ELR (cell line): ENCODE data around the gene BAHCC1.
A peak's percentile ranks its signal among the peaks of the same experiment; 100 is the strongest.

ENCODE experiments used
- DNase-seq: peaks from one replicate; pipeline ENCODE4 v3.0.0-alpha.2; 2015; ENCODE audit warnings: low read depth

The BAHCC1 gene

GRCh38 chr17:81398176-81398831 is 3.0 kb downstream of the BAHCC1 start:
- DNase-seq: no peak

- peak; percentile 49 for DNase-seq
Measured at GRCh38 chr17:81398832-81399411, 3.7 kb downstream of the BAHCC1 start.

DNA sequence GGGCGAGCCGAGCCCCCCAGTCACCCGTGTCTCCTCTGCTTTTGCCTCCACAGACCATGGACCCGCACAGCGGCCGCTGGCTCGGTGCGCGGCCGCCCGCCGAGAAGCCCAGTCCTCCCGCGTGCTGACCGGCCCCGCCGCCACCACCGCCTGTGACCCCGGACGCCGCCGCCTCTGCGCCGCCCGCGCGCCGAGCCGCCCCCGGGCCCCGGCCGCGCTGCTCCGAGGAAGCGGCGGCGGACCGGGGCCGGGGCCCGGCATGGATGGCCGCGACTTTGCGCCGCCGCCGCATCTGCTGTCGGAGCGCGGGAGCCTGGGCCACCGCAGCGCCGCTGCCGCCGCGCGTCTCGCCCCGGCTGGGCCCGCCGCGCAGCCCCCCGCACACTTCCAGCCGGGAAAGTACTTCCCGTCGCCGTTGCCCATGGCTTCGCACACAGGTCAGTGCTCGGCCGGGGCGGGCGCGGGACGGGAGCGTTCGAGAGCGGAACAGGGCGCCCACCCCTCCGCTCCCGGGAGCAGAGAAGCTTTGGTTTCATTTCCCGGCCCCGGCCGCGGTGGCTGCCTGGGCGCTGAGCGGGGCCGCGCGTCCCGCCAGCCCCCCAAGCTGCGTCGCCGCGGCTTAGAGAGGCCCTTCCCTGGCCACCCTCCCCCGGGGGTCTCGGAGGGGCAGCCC is 4.4 kb downstream of the BAHCC1 start:
- peak; percentile 64 for DNase-seq

DNA sequence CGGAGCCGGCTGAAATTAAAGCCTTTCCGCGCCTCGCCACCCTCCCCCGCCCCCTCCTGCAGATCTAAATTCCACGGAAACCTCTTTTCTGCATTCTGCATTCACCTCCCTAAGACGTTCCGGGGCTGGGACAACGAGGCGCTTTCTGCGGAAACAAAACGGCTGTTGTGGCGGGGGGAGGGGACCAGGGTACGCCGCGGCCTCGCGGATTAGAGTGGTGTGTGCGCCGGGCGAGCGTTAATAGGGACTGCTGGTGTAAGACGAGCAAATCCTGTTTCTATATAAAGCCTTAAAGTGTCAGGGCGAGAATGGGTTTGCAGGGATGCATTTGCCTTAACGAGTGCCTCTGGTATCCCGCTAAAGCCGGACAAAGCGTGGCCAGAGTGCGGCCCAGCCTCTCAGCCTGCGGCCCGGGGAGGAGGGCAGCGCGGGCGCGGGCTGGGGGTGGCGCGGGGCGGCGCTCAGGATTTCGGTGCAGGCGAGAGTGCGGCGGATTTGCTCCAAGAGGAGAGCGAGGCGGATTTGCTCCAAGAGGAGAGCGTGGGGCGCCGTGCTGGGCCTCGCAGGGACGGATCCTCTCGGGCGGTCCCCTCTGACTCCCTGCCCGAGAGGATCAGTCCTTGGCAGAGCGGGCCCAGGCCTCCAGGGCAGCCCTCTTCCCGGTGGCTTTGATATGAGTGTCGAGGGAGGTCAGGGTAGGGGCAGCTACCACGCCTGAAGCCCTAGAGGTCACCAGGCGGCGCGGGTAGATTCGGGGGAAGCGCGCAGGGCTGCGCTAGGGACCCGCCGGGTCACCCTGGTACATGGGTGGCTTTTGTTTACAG is 5.1 kb downstream of the BAHCC1 start:
- peak; percentile 74 for DNase-seq

- no peak for DNase-seq
Measured at GRCh38 chr17:81400996-81401722, 5.9 kb downstream of the BAHCC1 start.

DNA sequence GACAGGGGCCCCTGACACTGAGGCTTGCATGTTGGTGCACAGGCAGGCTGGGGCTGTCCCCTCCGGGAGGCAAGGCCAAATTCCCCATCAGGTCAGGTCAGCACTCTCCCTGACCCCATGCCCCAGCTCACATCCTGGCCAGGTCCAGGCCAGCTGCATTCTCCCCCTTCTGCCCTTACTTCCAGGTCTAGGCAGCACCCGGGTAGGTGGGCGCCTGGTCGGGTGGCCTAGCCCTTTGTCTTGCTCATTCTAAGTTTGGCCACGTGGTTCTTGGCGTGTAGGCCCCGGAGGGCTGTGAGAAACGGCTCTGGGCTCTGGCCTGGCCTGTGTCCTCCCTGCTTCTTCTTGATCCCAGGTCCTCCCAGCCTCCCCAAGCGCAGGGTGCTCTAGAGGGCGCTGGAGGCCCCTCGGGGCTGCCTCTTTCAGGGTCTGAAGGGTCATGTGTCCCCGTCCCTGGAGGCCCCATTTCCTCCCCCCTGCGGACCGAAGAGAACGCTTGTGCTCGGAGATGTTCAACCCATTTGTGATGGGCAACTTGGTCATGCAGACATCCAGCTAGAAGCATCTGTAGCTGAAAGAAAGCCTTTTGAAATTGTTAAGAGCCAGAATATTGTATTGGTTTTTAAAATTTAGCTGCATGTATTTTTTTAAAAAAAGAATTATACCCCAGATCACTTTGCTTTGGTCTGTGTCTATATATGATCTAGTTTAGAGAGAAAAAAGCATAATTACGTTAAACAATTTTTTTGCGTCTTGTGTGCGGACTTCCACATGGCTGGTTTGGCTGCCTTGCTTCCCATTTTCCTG is 6.7 kb downstream of the BAHCC1 start:
- peak; percentile 57 for DNase-seq

DNA sequence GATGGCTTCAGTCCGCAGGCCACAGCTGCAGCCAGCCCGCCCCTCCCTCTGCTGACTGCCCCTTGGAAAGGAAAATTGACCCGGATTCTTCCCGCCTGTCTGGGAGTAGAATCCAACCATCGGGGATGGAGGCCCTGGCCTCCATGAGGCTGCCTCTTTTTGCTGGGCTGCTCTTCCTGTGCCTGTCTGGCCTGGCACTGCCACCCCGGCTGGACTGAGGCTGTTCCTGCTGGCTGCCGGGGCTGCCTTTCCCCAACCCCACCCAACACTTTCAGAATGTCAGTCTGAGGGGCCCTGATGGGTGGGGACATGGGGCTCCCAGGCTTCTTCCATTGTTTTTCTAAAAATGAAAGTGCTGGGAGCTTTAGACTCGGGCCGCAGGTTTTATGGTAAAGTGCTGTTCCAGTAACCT is 7.3 kb downstream of the BAHCC1 start:
- no peak for DNase-seq

DNA sequence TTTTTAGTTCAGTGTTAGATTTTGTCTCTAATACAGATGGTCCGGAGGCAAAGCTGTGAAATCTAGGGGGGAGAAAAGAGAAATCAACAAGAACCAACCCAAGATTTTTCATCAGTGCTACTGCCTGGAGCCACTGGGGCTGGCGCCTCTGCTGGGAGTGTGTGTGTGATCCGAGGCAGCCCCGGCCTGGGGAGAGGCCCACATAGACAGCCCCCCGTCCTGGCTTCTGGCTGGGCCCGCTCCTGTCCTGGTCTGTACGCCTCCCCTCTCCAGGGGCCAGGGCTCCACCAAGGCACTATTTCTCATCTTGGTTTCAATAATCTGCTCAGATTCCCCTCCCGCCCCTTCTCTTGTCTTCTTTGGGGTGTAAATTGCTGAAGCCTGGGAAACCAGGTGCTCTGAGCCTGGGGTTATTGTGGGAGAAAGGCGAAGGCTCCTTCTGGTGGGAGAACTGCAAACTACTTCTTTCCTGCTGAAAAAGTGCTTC is 7.8 kb downstream of the BAHCC1 start:
- no peak for DNase-seq

GRCh38 chr17:81403671-81404534 is 8.6 kb downstream of the BAHCC1 start:
- DNase-seq: no peak

- DNase-seq: no peak
Measured at GRCh38 chr17:81404558-81405165, 9.4 kb downstream of the BAHCC1 start.

GRCh38 chr17:81405411-81405872 is 10.2 kb downstream of the BAHCC1 start:
- DNase-seq: no peak

DNA sequence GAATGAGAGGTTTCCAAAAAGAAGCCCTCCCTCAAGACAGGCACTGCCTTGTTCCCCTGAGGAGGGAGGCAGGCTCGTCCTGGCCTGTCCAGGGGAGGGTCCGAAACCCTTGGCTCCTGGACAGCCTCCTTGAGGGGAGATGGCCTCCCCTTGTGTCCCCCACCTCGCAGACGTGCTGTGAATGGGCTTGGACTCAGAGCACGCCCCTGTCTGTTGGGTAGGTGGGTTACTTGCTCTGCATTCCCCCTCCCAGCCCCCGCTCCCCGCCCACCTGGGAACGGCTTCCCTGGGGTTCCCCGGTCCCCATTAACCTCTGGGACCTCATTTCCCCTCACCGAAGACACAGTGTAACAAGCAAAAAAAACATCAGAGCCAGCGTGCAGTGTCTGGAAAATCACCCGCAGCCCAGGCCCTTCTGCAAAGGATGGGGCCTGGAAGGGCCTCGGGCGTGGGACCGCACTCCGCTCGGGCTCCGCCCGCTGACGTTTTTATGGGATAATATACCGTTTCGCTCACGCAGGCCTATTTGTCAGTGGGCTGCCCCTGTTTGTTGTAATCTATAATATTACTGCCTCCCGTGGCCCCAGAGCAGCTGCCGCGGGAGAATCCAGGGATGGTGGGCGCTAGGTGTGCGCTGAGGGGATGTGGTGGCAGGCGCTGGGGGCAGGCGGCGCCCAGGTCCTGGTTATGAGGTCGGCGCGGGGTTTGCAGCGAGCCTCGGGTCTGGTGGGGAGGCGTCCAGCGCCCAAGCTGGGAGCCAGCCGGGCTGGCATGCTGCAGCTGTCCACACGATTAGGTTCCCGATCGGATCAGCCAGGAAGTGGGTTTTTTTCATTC is 11.1 kb downstream of the BAHCC1 start:
- no peak for DNase-seq

DNA sequence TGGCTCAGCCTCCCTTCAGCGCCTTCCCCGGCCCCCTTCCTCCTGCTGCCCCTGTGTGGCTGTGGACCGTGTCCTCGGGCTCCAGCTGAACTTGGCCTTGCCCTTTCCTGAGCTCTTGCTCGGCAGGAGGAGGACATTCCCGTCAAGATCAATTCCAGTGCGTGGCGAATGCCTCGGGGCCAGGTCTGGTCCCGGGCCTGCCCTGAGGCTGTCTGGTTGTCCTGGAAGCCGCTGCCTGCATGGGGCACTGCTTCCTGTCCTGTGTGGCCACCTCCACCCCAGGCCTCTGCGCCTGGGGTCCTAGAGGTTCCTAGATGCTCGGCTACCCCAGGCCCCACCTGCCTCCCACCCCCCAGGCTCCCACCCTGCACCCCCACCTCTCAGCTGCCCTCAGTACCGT is 12.8 kb downstream of the BAHCC1 start:
- DNase-seq: no peak

GRCh38 chr17:81409190-81409935 is 14.1 kb downstream of the BAHCC1 start:
- no peak for DNase-seq

DNA sequence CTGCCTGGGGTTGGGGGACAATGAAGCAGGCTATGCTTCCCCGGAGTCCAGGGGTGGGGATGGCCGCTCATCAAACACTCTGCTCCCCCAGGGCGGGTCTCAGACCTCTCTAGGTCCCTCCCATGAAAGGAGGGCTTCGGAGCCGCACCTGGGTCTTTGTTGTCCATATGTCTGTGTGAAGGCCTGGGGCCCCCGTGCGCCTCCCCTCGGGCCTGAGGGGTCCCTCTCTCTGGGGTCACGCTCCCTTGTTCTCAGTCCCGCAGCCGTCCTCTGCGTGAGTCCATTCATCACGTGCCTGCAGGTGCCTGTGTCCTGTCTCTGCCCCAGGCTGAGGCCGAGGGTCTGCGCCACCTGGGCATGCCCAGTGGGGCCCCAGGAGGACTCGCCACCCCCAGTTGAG is 15.6 kb downstream of the BAHCC1 start:
- DNase-seq: no peak

GRCh38 chr17:81411305-81411704 is 16.0 kb downstream of the BAHCC1 start:
- no peak for DNase-seq

DNA sequence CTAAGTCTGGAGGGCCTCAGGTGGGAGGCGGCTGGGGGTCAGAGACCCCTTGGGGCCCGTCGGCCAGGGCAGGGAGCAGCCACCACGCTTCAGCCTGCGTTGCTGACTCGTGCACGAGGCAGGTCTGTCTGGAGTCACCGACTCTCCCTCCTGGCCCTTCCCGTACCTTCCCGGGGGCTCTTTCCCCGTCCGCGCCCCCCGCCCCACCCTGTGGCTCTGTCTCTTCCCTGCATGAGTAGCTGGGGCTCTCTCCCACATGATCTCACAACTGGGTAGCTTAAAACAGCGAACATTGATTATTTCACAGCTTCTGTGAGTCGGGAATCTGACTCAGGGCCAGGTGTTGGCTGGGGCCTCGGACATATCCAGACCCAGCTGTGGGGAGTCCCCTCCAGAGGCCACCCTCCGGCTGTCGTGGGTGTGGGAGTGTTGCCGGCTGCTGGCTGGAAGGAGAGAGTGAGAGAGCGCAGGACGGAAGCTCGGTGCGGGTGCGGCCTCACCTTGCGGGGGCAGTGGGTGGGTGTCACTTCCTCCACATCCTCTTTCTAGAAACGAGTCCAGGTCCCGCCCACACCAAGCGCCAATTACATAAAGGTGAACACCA is 17.3 kb downstream of the BAHCC1 start:
- no peak for DNase-seq
